HG03575 (cell line): Measurements from ENCODE around the gene TOP2B.

Experiments used
- ATAC-seq: cut with Tn5 transposase; IDR thresholded peaks from one replicate; pipeline ENCODE4 v1.9.1; 2021; ENCODE audit not compliant: unreplicated experiment, insufficient number of reproducible peaks, low FRiP score; ENCODE audit errors: extremely low read depth

TOP2B gene

GRCh38 chr3:25587094-25587493 lies 77.6 kb downstream of the TOP2B start:
- ATAC-seq, result no peak

- ATAC-seq, result no peak
Observed at GRCh38 chr3:25586553-25586952, 78.2 kb downstream of the TOP2B start.

- no peak for ATAC-seq
Observed at GRCh38 chr3:25586167-25586505, 78.6 kb downstream of the TOP2B start.

- ATAC-seq, result no peak
Observed at GRCh38 chr3:25585361-25586166, 79.1 kb downstream of the TOP2B start.

- no peak for ATAC-seq
Observed at GRCh38 chr3:25584011-25584789, 80.5 kb downstream of the TOP2B start.

GRCh38 chr3:25583343-25583742 lies 81.4 kb downstream of the TOP2B start:
- no peak for ATAC-seq

GRCh38 chr3:25582242-25582641 lies 82.5 kb downstream of the TOP2B start:
- no peak for ATAC-seq

GRCh38 chr3:25581823-25582222 lies 82.9 kb downstream of the TOP2B start:
- no peak for ATAC-seq

- no peak for ATAC-seq
Observed at GRCh38 chr3:25581335-25581734, 83.4 kb downstream of the TOP2B start.

- no peak for ATAC-seq
Observed at GRCh38 chr3:25580534-25580933, 84.2 kb downstream of the TOP2B start.

GRCh38 chr3:25578059-25578458 lies 86.6 kb downstream of the TOP2B start:
- no peak for ATAC-seq

GRCh38 chr3:25576831-25577454 lies 87.8 kb downstream of the TOP2B start:
- no peak for ATAC-seq

- no peak for ATAC-seq
Observed at GRCh38 chr3:25576146-25576545, 88.6 kb downstream of the TOP2B start.

GRCh38 chr3:25575001-25575400 lies 89.7 kb downstream of the TOP2B start:
- no peak for ATAC-seq

- no peak for ATAC-seq
Observed at GRCh38 chr3:25574172-25574765, 90.4 kb downstream of the TOP2B start.

GRCh38 chr3:25573386-25574171 lies 91.1 kb downstream of the TOP2B start:
- no peak for ATAC-seq

GRCh38 chr3:25572919-25573385 lies 91.8 kb downstream of the TOP2B start:
- ATAC-seq, result no peak

GRCh38 chr3:25572336-25572735 lies 92.4 kb downstream of the TOP2B start:
- no peak for ATAC-seq

GRCh38 chr3:25571285-25571684 lies 93.4 kb downstream of the TOP2B start:
- ATAC-seq, result no peak
